GM23338 (cell line): ENCODE measurements around the gene C16orf74.

ENCODE experiments used
- CREB1 ChIP-seq: fragments of 250-450 bp; sonication (Bioruptor Pico); IDR thresholded peaks from 2 replicates; pipeline ENCODE4 v1.5.0; 2020; ENCODE audit warnings: low read depth, mild to moderate bottlenecking, moderate library complexity
- CTCF ChIP-seq, 2 experiments: fragments of 200-600 bp in 1 of 2; sonication (generic) in 1 of 2; conservative IDR thresholded peaks; 2 replicates each; pipeline versions ENCODE4 v1.5.1 to v1.6.1; 2016 to 2017; ENCODE audit warnings: antibody characterized with exemption in 2 of 2, low read depth in 2 of 2, mild to moderate bottlenecking in 2 of 2, moderate library complexity in 1 of 2
- ETS1 ChIP-seq: IDR thresholded peaks from 2 replicates; pipeline ENCODE4 v1.6.1; 2016; ENCODE audit warnings: antibody characterized with exemption
- EZH2 ChIP-seq: fragments of 200-600 bp; sonication (generic); IDR thresholded peaks from one replicate; pipeline ENCODE4 v1.8.0; 2017; ENCODE audit warnings: antibody characterized with exemption, mild to moderate bottlenecking, low read depth; ENCODE audit not compliant: unreplicated experiment
- EZH2phosphoT487 ChIP-seq: fragments of 200-600 bp; sonication (generic); IDR thresholded peaks from one replicate; pipeline ENCODE4 v1.8.1; 2018; ENCODE audit warnings: antibody characterized with exemption; ENCODE audit not compliant: unreplicated experiment
- JUNB ChIP-seq: IDR thresholded peaks from one replicate; pipeline ENCODE4 v1.6.1; 2016; ENCODE audit warnings: antibody characterized with exemption; ENCODE audit not compliant: unreplicated experiment
- NANOG ChIP-seq: IDR thresholded peaks from 2 replicates; pipeline ENCODE4 v1.6.1; 2016; ENCODE audit warnings: antibody characterized with exemption, borderline replicate concordance
- POLR2AphosphoS5 ChIP-seq: IDR thresholded peaks from 2 replicates; pipeline ENCODE4 v1.6.1; 2016; ENCODE audit warnings: antibody characterized with exemption, low read depth
- REST ChIP-seq: IDR thresholded peaks from one replicate; pipeline ENCODE4 v1.6.1; 2018; ENCODE audit warnings: antibody characterized with exemption; ENCODE audit not compliant: unreplicated experiment
- ZNF331 ChIP-seq: fragments of 250-450 bp; sonication (Bioruptor Pico); IDR thresholded peaks from 2 replicates; pipeline ENCODE4 v1.5.0; 2020; ENCODE audit warnings: low read depth, mild to moderate bottlenecking, moderate library complexity

GRCh38 chr16:85674828-85675227 lies 76.1 kb downstream of the C16orf74 start:
- TF ChIP-seq CTCF (conservative IDR thresholded peaks at IDR 0.05; ENCODE audit: low read depth in 2 of 2) (no peak), CREB1 (CRISPR knock-in tag) (no peak), EZH2phosphoT487 (no peak), EZH2 (no peak), ETS1 (no peak), REST (no peak), JUNB (no peak), POLR2AphosphoS5 (no peak), NANOG (no peak), ZNF331 (CRISPR knock-in tag) (no peak)
